ENCODE data around the gene AKR1C4. TPM values are rescaled to one million over a fixed set of nuclear protein-coding genes. Genes with fewer than 3 reads are reported as not detected.
"Not testable (repeated sequence)": the region's sequence is repeated elsewhere in the genome, so short reads cannot be mapped to it uniquely, and the experiment has no call there.

The AKR1C4 gene
- total RNA-seq, 4 donors from 2014 or later = not detected

GRCh38 chr10:5165738-5166137, 30.9 kb upstream of the AKR1C4 start:
- WGBS, 2 donors (ENCODE audit: low coverage in 1 of 2) = 8% methylated on average over 1 of the region's 1 CpG; no CpG with 5 or more reads in 1 of the 2 donors
- peaks cover 0 to 77% (median 0%) of the 10 kb centered on the region in 3 donors for H3K9me3 ChIP-seq

DNA sequence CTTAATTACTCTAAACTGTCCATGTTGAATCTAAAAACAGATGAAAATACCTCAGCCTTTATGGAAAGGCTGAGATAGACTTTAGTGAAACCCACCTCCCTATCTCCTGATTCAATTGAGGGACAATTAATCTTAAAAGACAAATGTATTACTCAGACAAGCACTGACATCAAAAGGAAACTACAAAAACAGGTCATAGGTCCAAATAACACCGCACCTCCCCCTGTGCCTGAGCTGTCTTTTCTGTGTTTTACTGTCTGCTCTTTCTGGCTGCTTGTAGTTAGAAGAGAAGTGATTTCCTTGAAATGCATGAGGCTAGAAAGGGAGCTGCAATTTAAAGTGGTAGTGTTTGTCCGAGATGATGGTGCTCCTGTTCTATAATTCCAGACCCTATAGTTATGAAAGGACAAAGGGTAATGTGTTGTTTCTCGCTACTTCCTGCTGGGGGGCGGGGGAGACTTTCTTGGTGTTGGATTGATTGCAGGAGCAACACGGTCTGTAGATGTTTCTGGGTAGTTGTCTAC, 27.7 kb upstream of the AKR1C4 start:
- Histone ChIP-seq H3K27ac (no peak overlapping the region), H3K9me3 (peaks cover 0 to 45% (median 0%) of the 10 kb centered on the region in 3 donors), H3K4me1 (no peaks in the 10 kb centered on the region), H3K36me3 (no peaks in the 10 kb centered on the region), H3K4me3 (no peak overlapping the region), H3K27me3 (no peaks in the 10 kb centered on the region)
- ATAC-seq = no peak
- 30 to 62% methylated on average over 2 to 3 of the region's 5 CpGs for WGBS, 2 donors (ENCODE audit: low coverage in 1 of 2)
- TF ChIP-seq EP300 (IDR thresholded peaks at IDR 0.05) (no peak), POLR2A (IDR thresholded peaks at IDR 0.05) (no peak), CTCF (IDR thresholded peaks at IDR 0.05) (no peak), POLR2AphosphoS5 (IDR thresholded peaks at IDR 0.05) (no peak)

More at GRCh38 chr10:5165738-5166137, 30.9 kb upstream of the AKR1C4 start:
- Histone ChIP-seq H3K27me3 (no peaks in the 10 kb centered on the region), H3K36me3 (no peaks in the 10 kb centered on the region), H3K4me1 (no peaks in the 10 kb centered on the region), H3K27ac (no peak overlapping the region), H3K4me3 (no peak overlapping the region)
- no peak for ATAC-seq
- TF ChIP-seq POLR2A (IDR thresholded peaks at IDR 0.05) (no peak), CTCF (IDR thresholded peaks at IDR 0.05) (no peak), EP300 (IDR thresholded peaks at IDR 0.05) (no peak), POLR2AphosphoS5 (IDR thresholded peaks at IDR 0.05) (no peak)

DNA sequence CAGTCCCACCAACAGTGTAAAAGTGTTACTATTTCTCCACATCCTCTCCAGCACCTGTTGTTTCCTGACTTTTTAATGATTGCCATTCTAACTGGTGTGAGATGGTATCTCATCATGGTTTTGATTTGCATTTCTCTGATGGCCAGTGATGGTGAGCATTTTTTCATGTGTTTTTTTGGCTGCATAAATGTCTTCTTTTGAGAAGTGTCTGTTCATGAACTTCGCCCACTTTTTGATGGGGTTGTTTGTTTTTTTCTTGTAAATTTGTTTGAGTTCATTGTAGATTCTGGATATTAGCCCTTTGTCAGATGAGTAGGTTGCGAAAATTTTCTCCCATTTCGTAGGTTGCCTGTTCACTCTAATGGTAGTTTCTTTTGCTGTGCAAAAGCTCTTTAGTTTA, 21.1 kb upstream of the AKR1C4 start:
- not testable (repeated sequence) for ATAC-seq, H3K36me3 ChIP-seq, H3K27me3 ChIP-seq, H3K9me3 ChIP-seq, H3K4me3 ChIP-seq, H3K27ac ChIP-seq, H3K4me1 ChIP-seq
- 71 to 80% methylated on average over 1 of the region's 3 CpGs for WGBS, 2 donors (ENCODE audit: low coverage in 1 of 2)

DNA sequence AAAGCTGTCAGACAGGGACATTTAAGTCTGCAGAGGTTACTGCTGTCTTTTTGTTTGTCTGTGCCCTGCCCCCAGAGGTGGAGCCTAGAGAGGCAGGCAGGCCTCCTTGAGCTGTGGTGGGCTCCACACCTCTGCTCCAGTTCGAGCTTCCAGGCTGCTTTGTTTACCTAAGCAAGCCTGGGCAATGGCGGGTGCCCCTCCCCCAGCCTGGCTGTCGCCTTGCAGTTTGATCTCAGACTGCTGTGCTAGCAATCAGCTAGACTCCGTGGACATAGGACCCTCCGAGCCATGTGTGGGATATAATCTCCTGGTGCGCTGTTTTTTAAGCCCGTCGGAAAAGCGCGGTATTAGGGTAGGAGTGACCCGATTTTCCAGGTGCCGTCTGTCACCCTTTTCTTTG, 16.1 kb upstream of the AKR1C4 start:
- H3K9me3 ChIP-seq, H3K27ac ChIP-seq, ATAC-seq, H3K4me1 ChIP-seq, H3K4me3 ChIP-seq, H3K36me3 ChIP-seq, H3K27me3 ChIP-seq: not testable (repeated sequence)
- 91 to 97% methylated on average over 6 to 7 of the region's 12 CpGs for WGBS, 2 donors (ENCODE audit: low coverage in 1 of 2)

DNA sequence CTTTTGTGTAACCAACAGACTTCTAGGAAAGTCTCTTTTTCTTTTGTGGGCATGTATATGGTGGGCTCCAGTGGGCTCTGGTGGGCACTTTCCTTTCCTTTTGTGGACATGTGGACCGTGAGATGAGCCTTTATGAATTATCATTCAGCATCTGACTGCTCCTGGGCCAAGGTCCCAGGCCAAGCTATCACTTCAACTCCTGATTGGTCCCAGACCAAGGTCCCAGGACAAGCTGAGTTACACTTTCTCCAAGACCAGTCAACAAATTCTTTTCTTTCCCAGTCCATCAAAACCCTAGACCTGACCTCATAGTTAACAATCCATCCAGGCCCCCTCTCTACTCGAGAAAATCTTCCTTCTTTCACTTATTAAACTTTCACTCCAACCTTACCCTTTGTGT, 12.7 kb upstream of the AKR1C4 start:
- TF ChIP-seq POLR2AphosphoS5 (IDR thresholded peaks at IDR 0.05) (no peak), POLR2A (IDR thresholded peaks at IDR 0.05) (no peak), CTCF (IDR thresholded peaks at IDR 0.05) (no peak), EP300 (IDR thresholded peaks at IDR 0.05) (no peak)
- no peak for ATAC-seq
- Histone ChIP-seq H3K27me3 (no peaks in the 10 kb centered on the region), H3K4me1 (no peaks in the 10 kb centered on the region), H3K4me3 (no peak overlapping the region), H3K36me3 (no peaks in the 10 kb centered on the region), H3K9me3 (no peaks in the 10 kb centered on the region), H3K27ac (no peak overlapping the region)
- 58 to 63% methylated on average over 2 of the region's 2 CpGs for WGBS, 2 donors (ENCODE audit: low coverage in 1 of 2)

GRCh38 chr10:5184987-5185775, 11.5 kb upstream of the AKR1C4 start, which contains the start of gene AKR1C8:
TSS of gene AKR1C8 (minus strand) at chr10:5185150. CDS start at chr10:5185104, 46 bp downstream.
- WGBS, 2 donors (ENCODE audit: low coverage in 1 of 2) = 77 to 91% methylated on average over 3 to 5 of the region's 5 CpGs
- Histone ChIP-seq H3K4me1 (no peaks in the 10 kb centered on the region), H3K4me3 (no peak within 1 kb of the TSS), H3K27ac (no peak within 1 kb of the TSS), H3K27me3 (no peaks in the 10 kb centered on the region), H3K9me3 (no peaks in the 10 kb centered on the region), H3K36me3 (no peaks in the 10 kb centered on the region)
- no peak for ATAC-seq
- no peak for TF ChIP-seq POLR2AphosphoS5 (IDR thresholded peaks at IDR 0.05)
- no peak for TF ChIP-seq POLR2A (IDR thresholded peaks at IDR 0.05)
- no peak for TF ChIP-seq CTCF (IDR thresholded peaks at IDR 0.05)
- TF ChIP-seq EP300 (IDR thresholded peaks at IDR 0.05) = no peak

Data from gastroesophageal sphincter (tissue), 4 donors.